Measurements from ENCODE around the gene C7.

Gene C7

DNA sequence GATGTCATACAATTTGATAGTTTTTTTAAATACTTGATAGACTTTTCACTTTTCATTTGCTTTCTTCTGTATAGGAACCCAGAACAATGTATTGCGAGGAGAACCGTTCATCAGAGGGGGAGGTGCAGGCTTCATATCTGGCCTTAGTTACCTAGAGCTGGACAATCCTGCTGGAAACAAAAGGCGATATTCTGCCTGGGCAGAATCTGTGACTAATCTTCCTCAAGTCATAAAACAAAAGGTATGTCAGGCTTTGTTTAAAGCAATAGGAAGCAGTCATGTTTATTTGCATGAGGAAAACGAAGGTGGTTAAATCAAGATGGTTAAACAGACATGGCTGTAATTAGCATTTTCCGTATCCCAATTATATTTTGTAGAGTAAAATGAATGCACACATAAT is 46.0 kb downstream of the C7 start:
- no peak for ATAC-seq
- TF ChIP-seq ZFP30 (CRISPR knock-in tag; IDR thresholded peaks at IDR 0.05) (no peak), ZNF565 (CRISPR knock-in tag; conservative IDR thresholded peaks at IDR 0.05; ENCODE audit: low read depth) (no peak), SNAI2 (CRISPR knock-in tag; IDR thresholded peaks at IDR 0.05) (no peak), ISL1 (CRISPR knock-in tag; IDR thresholded peaks at IDR 0.05) (no peak), ZNF70 (CRISPR knock-in tag; IDR thresholded peaks at IDR 0.05) (no peak), ZC3H10 (CRISPR knock-in tag; IDR thresholded peaks at IDR 0.05) (no peak), ZNF8 (CRISPR knock-in tag; IDR thresholded peaks at IDR 0.05) (no peak), BACH2 (CRISPR knock-in tag; IDR thresholded peaks at IDR 0.05; ENCODE audit: borderline replicate concordance) (no peak), OSR1 (CRISPR knock-in tag; IDR thresholded peaks at IDR 0.05) (no peak), CSDC2 (CRISPR knock-in tag; IDR thresholded peaks at IDR 0.05) (no peak), GLIS3 (CRISPR knock-in tag; IDR thresholded peaks at IDR 0.05) (no peak), TCF4 (CRISPR knock-in tag; IDR thresholded peaks at IDR 0.05; ENCODE audit: borderline replicate concordance) (no peak), TOX (CRISPR knock-in tag; IDR thresholded peaks at IDR 0.05; ENCODE audit: borderline replicate concordance) (no peak)
- TF ChIP-seq, protein P1, sequence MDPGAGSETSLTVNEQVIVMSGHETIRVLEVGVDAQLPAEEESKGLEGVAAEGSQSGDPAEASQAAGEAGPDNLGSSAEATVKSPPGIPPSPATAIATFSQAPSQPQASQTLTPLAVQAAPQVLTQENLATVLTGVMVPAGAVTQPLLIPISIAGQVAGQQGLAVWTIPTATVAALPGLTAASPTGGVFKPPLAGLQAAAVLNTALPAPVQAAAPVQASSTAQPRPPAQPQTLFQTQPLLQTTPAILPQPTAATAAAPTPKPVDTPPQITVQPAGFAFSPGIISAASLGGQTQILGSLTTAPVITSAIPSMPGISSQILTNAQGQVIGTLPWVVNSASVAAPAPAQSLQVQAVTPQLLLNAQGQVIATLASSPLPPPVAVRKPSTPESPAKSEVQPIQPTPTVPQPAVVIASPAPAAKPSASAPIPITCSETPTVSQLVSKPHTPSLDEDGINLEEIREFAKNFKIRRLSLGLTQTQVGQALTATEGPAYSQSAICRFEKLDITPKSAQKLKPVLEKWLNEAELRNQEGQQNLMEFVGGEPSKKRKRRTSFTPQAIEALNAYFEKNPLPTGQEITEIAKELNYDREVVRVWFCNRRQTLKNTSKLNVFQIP (CRISPR knock-in tag; IDR thresholded peaks at IDR 0.05; ENCODE audit: borderline replicate concordance, low read depth) = no peak
- TF ChIP-seq, protein P2, sequence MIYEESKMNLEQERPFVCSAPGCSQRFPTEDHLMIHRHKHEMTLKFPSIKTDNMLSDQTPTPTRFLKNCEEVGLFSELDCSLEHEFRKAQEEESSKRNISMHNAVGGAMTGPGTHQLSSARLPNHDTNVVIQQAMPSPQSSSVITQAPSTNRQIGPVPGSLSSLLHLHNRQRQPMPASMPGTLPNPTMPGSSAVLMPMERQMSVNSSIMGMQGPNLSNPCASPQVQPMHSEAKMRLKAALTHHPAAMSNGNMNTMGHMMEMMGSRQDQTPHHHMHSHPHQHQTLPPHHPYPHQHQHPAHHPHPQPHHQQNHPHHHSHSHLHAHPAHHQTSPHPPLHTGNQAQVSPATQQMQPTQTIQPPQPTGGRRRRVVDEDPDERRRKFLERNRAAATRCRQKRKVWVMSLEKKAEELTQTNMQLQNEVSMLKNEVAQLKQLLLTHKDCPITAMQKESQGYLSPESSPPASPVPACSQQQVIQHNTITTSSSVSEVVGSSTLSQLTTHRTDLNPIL (CRISPR knock-in tag; IDR thresholded peaks at IDR 0.05; ENCODE audit: low read depth) = no peak
- TF ChIP-seq, protein P3, sequence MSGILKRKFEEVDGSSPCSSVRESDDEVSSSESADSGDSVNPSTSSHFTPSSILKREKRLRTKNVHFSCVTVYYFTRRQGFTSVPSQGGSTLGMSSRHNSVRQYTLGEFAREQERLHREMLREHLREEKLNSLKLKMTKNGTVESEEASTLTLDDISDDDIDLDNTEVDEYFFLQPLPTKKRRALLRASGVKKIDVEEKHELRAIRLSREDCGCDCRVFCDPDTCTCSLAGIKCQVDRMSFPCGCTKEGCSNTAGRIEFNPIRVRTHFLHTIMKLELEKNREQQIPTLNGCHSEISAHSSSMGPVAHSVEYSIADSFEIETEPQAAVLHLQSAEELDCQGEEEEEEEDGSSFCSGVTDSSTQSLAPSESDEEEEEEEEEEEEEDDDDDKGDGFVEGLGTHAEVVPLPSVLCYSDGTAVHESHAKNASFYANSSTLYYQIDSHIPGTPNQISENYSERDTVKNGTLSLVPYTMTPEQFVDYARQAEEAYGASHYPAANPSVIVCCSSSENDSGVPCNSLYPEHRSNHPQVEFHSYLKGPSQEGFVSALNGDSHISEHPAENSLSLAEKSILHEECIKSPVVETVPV (CRISPR knock-in tag; IDR thresholded peaks at IDR 0.05) = no peak
- TF ChIP-seq, protein P4, sequence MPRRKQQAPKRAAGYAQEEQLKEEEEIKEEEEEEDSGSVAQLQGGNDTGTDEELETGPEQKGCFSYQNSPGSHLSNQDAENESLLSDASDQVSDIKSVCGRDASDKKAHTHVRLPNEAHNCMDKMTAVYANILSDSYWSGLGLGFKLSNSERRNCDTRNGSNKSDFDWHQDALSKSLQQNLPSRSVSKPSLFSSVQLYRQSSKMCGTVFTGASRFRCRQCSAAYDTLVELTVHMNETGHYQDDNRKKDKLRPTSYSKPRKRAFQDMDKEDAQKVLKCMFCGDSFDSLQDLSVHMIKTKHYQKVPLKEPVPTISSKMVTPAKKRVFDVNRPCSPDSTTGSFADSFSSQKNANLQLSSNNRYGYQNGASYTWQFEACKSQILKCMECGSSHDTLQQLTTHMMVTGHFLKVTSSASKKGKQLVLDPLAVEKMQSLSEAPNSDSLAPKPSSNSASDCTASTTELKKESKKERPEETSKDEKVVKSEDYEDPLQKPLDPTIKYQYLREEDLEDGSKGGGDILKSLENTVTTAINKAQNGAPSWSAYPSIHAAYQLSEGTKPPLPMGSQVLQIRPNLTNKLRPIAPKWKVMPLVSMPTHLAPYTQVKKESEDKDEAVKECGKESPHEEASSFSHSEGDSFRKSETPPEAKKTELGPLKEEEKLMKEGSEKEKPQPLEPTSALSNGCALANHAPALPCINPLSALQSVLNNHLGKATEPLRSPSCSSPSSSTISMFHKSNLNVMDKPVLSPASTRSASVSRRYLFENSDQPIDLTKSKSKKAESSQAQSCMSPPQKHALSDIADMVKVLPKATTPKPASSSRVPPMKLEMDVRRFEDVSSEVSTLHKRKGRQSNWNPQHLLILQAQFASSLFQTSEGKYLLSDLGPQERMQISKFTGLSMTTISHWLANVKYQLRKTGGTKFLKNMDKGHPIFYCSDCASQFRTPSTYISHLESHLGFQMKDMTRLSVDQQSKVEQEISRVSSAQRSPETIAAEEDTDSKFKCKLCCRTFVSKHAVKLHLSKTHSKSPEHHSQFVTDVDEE (CRISPR knock-in tag; IDR thresholded peaks at IDR 0.05) = no peak

DNA sequence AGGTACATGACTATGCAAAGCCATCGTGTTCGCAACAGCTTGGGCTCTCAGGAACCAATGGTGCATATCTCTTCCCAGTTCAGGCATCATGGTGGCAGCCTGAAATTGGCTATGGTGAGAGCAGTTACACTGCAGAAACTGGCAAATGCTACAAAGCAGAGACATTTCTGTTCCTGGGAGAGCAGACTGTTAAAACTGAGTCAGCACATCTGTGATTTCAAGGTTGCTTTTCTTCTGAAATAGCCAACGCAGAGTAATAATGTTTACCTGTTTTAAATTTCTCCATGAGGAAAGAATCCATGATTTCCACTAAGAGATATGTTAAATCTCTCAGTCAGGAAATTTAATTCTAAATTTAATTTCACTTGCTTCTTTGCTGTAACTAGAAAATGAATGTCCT is 47.8 kb downstream of the C7 start:
- TF ChIP-seq CSDC2 (CRISPR knock-in tag; IDR thresholded peaks at IDR 0.05) (no peak), ZNF8 (CRISPR knock-in tag; IDR thresholded peaks at IDR 0.05) (no peak), ZC3H10 (CRISPR knock-in tag; IDR thresholded peaks at IDR 0.05) (no peak), PPARA (CRISPR knock-in tag; IDR thresholded peaks at IDR 0.05; ENCODE audit: borderline replicate concordance) (no peak), BACH2 (CRISPR knock-in tag; IDR thresholded peaks at IDR 0.05; ENCODE audit: borderline replicate concordance) (no peak), RARB (CRISPR knock-in tag; IDR thresholded peaks at IDR 0.05) (no peak), ZNF70 (CRISPR knock-in tag; IDR thresholded peaks at IDR 0.05) (no peak), OSR1 (CRISPR knock-in tag; IDR thresholded peaks at IDR 0.05) (no peak), ZFP30 (CRISPR knock-in tag; IDR thresholded peaks at IDR 0.05) (no peak), ESRRG (CRISPR knock-in tag; IDR thresholded peaks at IDR 0.05) (no peak), ARNTL (CRISPR knock-in tag; IDR thresholded peaks at IDR 0.05; ENCODE audit: borderline replicate concordance, low read depth) (no peak), ZNF565 (CRISPR knock-in tag; conservative IDR thresholded peaks at IDR 0.05; ENCODE audit: low read depth) (no peak)
- TF ChIP-seq, protein P3 (CRISPR knock-in tag; IDR thresholded peaks at IDR 0.05) = no peak
- TF ChIP-seq, protein P5, sequence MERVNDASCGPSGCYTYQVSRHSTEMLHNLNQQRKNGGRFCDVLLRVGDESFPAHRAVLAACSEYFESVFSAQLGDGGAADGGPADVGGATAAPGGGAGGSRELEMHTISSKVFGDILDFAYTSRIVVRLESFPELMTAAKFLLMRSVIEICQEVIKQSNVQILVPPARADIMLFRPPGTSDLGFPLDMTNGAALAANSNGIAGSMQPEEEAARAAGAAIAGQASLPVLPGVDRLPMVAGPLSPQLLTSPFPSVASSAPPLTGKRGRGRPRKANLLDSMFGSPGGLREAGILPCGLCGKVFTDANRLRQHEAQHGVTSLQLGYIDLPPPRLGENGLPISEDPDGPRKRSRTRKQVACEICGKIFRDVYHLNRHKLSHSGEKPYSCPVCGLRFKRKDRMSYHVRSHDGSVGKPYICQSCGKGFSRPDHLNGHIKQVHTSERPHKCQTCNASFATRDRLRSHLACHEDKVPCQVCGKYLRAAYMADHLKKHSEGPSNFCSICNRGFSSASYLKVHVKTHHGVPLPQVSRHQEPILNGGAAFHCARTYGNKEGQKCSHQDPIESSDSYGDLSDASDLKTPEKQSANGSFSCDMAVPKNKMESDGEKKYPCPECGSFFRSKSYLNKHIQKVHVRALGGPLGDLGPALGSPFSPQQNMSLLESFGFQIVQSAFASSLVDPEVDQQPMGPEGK (CRISPR knock-in tag; IDR thresholded peaks at IDR 0.05; ENCODE audit: borderline replicate concordance) = no peak
- TF ChIP-seq, protein P4 (CRISPR knock-in tag; IDR thresholded peaks at IDR 0.05) = no peak
- TF ChIP-seq, protein P1 (CRISPR knock-in tag; IDR thresholded peaks at IDR 0.05; ENCODE audit: borderline replicate concordance, low read depth) = no peak
- no peak for ATAC-seq
